ENCODE measurements around the gene BID.

DNA sequence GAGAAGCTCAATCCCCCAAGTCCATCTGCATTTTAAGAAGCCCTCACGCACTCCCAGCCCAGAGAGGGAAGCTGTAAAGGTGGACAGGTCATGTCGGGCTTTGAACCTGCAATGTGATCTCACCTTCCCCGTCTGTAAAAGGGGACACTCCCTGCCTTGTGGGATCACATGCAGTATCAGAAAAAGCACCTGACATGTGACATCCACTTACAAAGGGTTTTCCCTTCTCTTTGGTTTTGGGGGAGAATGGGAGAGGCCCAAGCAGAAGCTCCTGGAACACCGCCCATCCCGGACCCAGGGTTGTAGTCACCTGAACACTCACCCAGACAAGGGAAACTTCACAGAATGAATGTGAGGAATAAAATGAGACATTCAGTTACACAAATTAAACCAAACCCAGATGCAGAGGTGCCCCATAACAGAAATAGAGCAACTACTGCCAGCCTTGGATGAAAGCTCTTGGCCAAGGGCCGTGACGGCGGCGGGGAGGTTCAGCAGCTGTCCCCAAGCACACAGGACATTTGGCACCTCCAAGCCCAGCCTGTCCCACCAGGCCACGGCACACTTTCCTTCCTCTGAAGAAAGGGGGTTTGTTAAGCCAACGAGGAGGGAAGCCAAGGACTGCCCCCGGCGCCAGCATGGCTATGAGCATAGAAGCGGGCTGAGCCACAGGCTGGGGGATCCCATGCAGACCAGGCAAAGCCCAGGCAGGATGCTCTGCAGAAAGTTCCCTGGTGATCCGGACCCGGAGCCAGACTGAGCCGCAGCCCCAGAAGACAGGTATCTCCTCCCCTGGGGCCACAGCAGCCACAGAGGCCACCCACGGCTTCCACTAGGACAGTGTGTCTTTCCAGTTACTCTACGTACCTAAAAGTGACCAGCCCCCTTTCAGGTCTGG, 3.8 kb downstream of the BID start:
- no peak for TF ChIP-seq POLR2AphosphoS5 (IDR thresholded peaks at IDR 0.05; ENCODE audit: low read depth, low read length)
- TF ChIP-seq, protein P1, sequence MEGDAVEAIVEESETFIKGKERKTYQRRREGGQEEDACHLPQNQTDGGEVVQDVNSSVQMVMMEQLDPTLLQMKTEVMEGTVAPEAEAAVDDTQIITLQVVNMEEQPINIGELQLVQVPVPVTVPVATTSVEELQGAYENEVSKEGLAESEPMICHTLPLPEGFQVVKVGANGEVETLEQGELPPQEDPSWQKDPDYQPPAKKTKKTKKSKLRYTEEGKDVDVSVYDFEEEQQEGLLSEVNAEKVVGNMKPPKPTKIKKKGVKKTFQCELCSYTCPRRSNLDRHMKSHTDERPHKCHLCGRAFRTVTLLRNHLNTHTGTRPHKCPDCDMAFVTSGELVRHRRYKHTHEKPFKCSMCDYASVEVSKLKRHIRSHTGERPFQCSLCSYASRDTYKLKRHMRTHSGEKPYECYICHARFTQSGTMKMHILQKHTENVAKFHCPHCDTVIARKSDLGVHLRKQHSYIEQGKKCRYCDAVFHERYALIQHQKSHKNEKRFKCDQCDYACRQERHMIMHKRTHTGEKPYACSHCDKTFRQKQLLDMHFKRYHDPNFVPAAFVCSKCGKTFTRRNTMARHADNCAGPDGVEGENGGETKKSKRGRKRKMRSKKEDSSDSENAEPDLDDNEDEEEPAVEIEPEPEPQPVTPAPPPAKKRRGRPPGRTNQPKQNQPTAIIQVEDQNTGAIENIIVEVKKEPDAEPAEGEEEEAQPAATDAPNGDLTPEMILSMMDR (IDR thresholded peaks at IDR 0.05), result no peak
